ENCODE measurements around the gene ANKS1A.

GRCh38 chr6:35031611-35032529, 142.8 kb downstream of the ANKS1A start:
- TF ChIP-seq CTCF (IDR thresholded peaks at IDR 0.05) (no peak), POLR2A (IDR thresholded peaks at IDR 0.05) (no peak)

All from right lobe of liver (tissue), 4 donors.